Peyer's patch (tissue), 4 donors: ENCODE results near the gene OXNAD1.

Source experiments
- POLR2A ChIP-seq, 2 donors: fragments of 450-650 bp; IDR thresholded peaks; one replicate each; pipeline ENCODE4 v1.5.1; 2017; ENCODE audit warnings: antibody characterized with exemption in 2 of 2, mild to moderate bottlenecking in 2 of 2, moderate library complexity in 2 of 2
- TF ChIP-seq, protein P1 (sequence below), 6 experiments: fragments of 450-650 bp in 4 of 6; fragments of 200-600 bp in 2 of 6; sonication (generic) in 1 of 6; IDR thresholded peaks; one replicate each; pipeline ENCODE4 v1.5.1; 2017 to 2019; ENCODE audit warnings: antibody characterized with exemption in 6 of 6, mild to moderate bottlenecking in 3 of 6, moderate library complexity in 1 of 6

DNA sequence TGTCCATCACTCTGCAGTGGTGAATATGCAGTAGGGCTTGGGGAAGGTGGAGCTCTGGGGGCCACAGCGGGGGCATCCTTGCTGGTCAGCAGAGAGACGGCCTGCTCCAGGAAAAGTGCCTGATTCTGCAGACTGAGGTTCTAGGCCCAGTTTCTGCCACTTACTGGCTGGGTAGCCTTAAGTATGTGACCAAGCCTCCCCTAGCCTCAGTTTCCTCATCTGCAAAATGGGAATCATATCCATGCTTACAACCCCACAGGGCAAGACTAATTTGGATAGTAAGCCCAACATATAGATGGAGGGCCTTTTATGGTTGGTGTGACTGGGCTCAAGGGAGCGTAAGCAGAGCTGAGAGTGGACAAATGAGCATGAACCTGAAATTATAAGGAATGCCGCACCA lies 60.8 kb downstream of the OXNAD1 start:
- TF ChIP-seq, protein P1, sequence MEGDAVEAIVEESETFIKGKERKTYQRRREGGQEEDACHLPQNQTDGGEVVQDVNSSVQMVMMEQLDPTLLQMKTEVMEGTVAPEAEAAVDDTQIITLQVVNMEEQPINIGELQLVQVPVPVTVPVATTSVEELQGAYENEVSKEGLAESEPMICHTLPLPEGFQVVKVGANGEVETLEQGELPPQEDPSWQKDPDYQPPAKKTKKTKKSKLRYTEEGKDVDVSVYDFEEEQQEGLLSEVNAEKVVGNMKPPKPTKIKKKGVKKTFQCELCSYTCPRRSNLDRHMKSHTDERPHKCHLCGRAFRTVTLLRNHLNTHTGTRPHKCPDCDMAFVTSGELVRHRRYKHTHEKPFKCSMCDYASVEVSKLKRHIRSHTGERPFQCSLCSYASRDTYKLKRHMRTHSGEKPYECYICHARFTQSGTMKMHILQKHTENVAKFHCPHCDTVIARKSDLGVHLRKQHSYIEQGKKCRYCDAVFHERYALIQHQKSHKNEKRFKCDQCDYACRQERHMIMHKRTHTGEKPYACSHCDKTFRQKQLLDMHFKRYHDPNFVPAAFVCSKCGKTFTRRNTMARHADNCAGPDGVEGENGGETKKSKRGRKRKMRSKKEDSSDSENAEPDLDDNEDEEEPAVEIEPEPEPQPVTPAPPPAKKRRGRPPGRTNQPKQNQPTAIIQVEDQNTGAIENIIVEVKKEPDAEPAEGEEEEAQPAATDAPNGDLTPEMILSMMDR (IDR thresholded peaks at IDR 0.05), result no peak
- no peak for TF ChIP-seq POLR2A (IDR thresholded peaks at IDR 0.05)
